SK-N-SH treated with all-trans-retinoic acid at 6 μM for 48 hours (cell line): ENCODE data around the gene MAP2.

Experiments
- ATAC-seq: fragments of 200-7000 bp; cut with Tn5 transposase; 3 replicates; pipeline ENCODE4 v1.9.1; 2020; ENCODE audit warnings: mild to moderate bottlenecking, moderate library complexity
- ARNTL ChIP-seq: fragments of 450-650 bp; formaldehyde crosslinking; IDR thresholded peaks from 2 replicates; pipeline ENCODE4 v1.5.0; 2020; ENCODE audit warnings: low read depth, mild to moderate bottlenecking, moderate library complexity, borderline replicate concordance
- BACH2 ChIP-seq: fragments of 250-450 bp; sonication (Bioruptor Pico); IDR thresholded peaks from 2 replicates; pipeline ENCODE4 v1.9.0; 2021; ENCODE audit warnings: mild to moderate bottlenecking, borderline replicate concordance
- ESRRG ChIP-seq: fragments of 250-450 bp; sonication (Bioruptor Pico); IDR thresholded peaks from 2 replicates; pipeline ENCODE4 v1.6.1; 2021; ENCODE audit warnings: mild to moderate bottlenecking
- ISL1 ChIP-seq: fragments of 250-450 bp; sonication (Bioruptor Pico); IDR thresholded peaks from 2 replicates; pipeline ENCODE4 v2.1.2; 2022; ENCODE audit warnings: mild to moderate bottlenecking, moderate library complexity
- OSR1 ChIP-seq: fragments of 250-450 bp; sonication (Bioruptor Pico); IDR thresholded peaks from 2 replicates; pipeline ENCODE4 v1.8.0; 2022; ENCODE audit warnings: moderate library complexity, mild to moderate bottlenecking, inconsistent platforms
- POU6F1 ChIP-seq: fragments of 250-450 bp; sonication (Bioruptor Pico); IDR thresholded peaks from 2 replicates; pipeline ENCODE4 v1.8.0; 2021; ENCODE audit warnings: low read depth, mild to moderate bottlenecking, moderate library complexity, borderline replicate concordance
- PPARA ChIP-seq: fragments of 250-450 bp; sonication (Bioruptor Pico); IDR thresholded peaks from 2 replicates; pipeline ENCODE4 v1.5.0; 2020; ENCODE audit warnings: mild to moderate bottlenecking, borderline replicate concordance
- RARB ChIP-seq: fragments of 250-450 bp; sonication (Bioruptor Pico); IDR thresholded peaks from 2 replicates; pipeline ENCODE4 v1.8.0; 2021; ENCODE audit warnings: mild to moderate bottlenecking, moderate library complexity
- TCF4 ChIP-seq: fragments of 250-450 bp; sonication (Bioruptor Pico); IDR thresholded peaks from 2 replicates; pipeline ENCODE4 v1.8.0; 2021; ENCODE audit warnings: mild to moderate bottlenecking, moderate library complexity, borderline replicate concordance
- TOX ChIP-seq: fragments of 250-450 bp; sonication (Bioruptor Pico); IDR thresholded peaks from 2 replicates; pipeline ENCODE4 v1.8.0; 2021; ENCODE audit warnings: mild to moderate bottlenecking, moderate library complexity, borderline replicate concordance
- ZC3H10 ChIP-seq: fragments of 250-450 bp; sonication (Bioruptor Pico); IDR thresholded peaks from 2 replicates; pipeline ENCODE4 v1.5.1; 2021; ENCODE audit warnings: mild to moderate bottlenecking, moderate library complexity
- ZFP3 ChIP-seq: fragments of 250-450 bp; sonication (Bioruptor Pico); IDR thresholded peaks from 2 replicates; pipeline ENCODE4 v1.5.0; 2020; ENCODE audit warnings: mild to moderate bottlenecking, moderate library complexity
- ZFP30 ChIP-seq: fragments of 450-650 bp; formaldehyde crosslinking; IDR thresholded peaks from 2 replicates; pipeline ENCODE4 v1.5.0; 2022; ENCODE audit warnings: mild to moderate bottlenecking, moderate library complexity
- ZNF565 ChIP-seq: fragments of 450-650 bp; formaldehyde crosslinking; conservative IDR thresholded peaks from 2 replicates; pipeline ENCODE4 v1.5.0; 2020; ENCODE audit warnings: low read depth, mild to moderate bottlenecking, moderate library complexity
- ZNF8 ChIP-seq: fragments of 450-650 bp; formaldehyde crosslinking; IDR thresholded peaks from 2 replicates; pipeline ENCODE4 v1.5.0; 2020; ENCODE audit warnings: mild to moderate bottlenecking, moderate library complexity
- TF ChIP-seq, protein P1 (sequence below): fragments of 250-450 bp; sonication (Bioruptor Pico); IDR thresholded peaks from 2 replicates; pipeline ENCODE4 v1.5.1; 2021; ENCODE audit warnings: mild to moderate bottlenecking, moderate library complexity
- TF ChIP-seq, protein P2 (sequence below): fragments of 250-450 bp; sonication (Bioruptor Pico); IDR thresholded peaks from 2 replicates; pipeline ENCODE4 v1.5.0; 2020; ENCODE audit warnings: mild to moderate bottlenecking, moderate library complexity
- TF ChIP-seq, protein P3 (sequence below): fragments of 250-450 bp; sonication (Bioruptor Pico); IDR thresholded peaks from 2 replicates; pipeline ENCODE4 v1.5.1; 2020; ENCODE audit warnings: low read depth, mild to moderate bottlenecking, moderate library complexity

The MAP2 gene

GRCh38 chr2:209413311-209414014, 10.4 kb upstream of the MAP2 start:
- ATAC-seq: no peak
- no peak for TF ChIP-seq BACH2 (CRISPR knock-in tag)
- TF ChIP-seq OSR1 (CRISPR knock-in tag): no peak
- TF ChIP-seq ZFP30: no peak
- TF ChIP-seq, protein P1, sequence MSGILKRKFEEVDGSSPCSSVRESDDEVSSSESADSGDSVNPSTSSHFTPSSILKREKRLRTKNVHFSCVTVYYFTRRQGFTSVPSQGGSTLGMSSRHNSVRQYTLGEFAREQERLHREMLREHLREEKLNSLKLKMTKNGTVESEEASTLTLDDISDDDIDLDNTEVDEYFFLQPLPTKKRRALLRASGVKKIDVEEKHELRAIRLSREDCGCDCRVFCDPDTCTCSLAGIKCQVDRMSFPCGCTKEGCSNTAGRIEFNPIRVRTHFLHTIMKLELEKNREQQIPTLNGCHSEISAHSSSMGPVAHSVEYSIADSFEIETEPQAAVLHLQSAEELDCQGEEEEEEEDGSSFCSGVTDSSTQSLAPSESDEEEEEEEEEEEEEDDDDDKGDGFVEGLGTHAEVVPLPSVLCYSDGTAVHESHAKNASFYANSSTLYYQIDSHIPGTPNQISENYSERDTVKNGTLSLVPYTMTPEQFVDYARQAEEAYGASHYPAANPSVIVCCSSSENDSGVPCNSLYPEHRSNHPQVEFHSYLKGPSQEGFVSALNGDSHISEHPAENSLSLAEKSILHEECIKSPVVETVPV: no peak
- no peak for TF ChIP-seq ZNF565 (CRISPR knock-in tag)
- TF ChIP-seq ZFP3 (CRISPR knock-in tag): no peak
- TF ChIP-seq ISL1 (CRISPR knock-in tag): no peak
- TF ChIP-seq ZC3H10 (CRISPR knock-in tag): no peak
- TF ChIP-seq POU6F1: no peak

DNA sequence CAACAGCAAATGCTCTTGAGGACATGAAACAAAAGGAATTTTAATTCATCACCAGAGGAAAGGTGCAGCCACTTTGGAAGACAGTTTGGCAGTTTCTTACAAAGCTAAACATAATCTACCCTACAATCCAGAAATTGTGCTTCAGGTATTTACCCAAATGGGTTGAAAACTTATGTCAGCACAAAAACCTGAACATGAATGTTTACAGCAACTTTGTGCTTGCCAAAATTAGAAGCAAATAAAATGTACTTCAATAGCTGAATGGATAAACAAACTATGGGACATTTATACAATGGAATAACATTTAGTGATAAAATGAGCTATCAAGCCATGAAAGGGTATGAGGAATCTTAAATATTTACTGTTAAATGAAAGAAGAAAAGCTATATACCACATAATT, 6.9 kb upstream of the MAP2 start:
- TF ChIP-seq TCF4 (CRISPR knock-in tag): no peak
- TF ChIP-seq, protein P1: no peak
- ATAC-seq: no peak

DNA sequence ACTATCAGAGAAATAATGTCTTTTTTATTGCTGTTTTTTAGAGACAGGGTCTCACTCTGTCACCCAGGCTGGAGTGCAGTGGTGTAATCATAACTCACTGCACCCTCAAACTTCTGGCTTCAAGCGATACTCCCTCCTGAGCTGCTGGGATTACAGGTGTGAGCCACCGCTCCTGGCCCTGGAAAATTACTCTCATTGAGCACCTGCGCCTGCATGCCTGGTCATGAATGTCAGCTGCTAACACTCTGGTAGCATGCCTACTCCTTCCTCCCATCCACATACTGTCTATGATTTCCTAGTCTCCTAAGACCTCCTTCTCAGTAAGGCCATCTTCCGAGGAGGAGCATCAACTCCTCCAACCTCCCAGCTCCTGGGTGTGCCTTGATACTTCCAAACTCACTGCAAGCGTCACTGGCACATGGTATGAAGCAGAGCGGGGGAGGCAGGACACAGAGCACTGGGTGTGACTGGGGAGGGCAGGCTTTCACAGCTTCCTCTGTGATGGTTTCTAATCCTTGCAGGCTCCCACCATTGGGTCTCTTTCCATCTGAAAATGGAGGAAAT, 1.6 kb upstream of the MAP2 start:
- no peak for ATAC-seq
- TF ChIP-seq BACH2 (CRISPR knock-in tag) (no peak), ZFP30 (no peak), OSR1 (CRISPR knock-in tag) (no peak), ARNTL (CRISPR knock-in tag) (no peak), ZNF8 (CRISPR knock-in tag) (no peak), ESRRG (CRISPR knock-in tag) (no peak), ISL1 (CRISPR knock-in tag) (no peak), TOX (CRISPR knock-in tag) (no peak), ZNF565 (CRISPR knock-in tag) (no peak), RARB (no peak), PPARA (CRISPR knock-in tag) (no peak)
- TF ChIP-seq, protein P1: no peak
- TF ChIP-seq, protein P2, sequence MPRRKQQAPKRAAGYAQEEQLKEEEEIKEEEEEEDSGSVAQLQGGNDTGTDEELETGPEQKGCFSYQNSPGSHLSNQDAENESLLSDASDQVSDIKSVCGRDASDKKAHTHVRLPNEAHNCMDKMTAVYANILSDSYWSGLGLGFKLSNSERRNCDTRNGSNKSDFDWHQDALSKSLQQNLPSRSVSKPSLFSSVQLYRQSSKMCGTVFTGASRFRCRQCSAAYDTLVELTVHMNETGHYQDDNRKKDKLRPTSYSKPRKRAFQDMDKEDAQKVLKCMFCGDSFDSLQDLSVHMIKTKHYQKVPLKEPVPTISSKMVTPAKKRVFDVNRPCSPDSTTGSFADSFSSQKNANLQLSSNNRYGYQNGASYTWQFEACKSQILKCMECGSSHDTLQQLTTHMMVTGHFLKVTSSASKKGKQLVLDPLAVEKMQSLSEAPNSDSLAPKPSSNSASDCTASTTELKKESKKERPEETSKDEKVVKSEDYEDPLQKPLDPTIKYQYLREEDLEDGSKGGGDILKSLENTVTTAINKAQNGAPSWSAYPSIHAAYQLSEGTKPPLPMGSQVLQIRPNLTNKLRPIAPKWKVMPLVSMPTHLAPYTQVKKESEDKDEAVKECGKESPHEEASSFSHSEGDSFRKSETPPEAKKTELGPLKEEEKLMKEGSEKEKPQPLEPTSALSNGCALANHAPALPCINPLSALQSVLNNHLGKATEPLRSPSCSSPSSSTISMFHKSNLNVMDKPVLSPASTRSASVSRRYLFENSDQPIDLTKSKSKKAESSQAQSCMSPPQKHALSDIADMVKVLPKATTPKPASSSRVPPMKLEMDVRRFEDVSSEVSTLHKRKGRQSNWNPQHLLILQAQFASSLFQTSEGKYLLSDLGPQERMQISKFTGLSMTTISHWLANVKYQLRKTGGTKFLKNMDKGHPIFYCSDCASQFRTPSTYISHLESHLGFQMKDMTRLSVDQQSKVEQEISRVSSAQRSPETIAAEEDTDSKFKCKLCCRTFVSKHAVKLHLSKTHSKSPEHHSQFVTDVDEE: no peak
- TF ChIP-seq, protein P3, sequence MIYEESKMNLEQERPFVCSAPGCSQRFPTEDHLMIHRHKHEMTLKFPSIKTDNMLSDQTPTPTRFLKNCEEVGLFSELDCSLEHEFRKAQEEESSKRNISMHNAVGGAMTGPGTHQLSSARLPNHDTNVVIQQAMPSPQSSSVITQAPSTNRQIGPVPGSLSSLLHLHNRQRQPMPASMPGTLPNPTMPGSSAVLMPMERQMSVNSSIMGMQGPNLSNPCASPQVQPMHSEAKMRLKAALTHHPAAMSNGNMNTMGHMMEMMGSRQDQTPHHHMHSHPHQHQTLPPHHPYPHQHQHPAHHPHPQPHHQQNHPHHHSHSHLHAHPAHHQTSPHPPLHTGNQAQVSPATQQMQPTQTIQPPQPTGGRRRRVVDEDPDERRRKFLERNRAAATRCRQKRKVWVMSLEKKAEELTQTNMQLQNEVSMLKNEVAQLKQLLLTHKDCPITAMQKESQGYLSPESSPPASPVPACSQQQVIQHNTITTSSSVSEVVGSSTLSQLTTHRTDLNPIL (CRISPR knock-in tag): no peak
- TF ChIP-seq, all 23 proteins: peak for 0
